Upper lobe of left lung (tissue), 4 donors: Measurements from ENCODE around the gene SEC14L2.

ENCODE experiments used
- EP300 ChIP-seq, 4 donors: sonication (generic); formaldehyde crosslinking; IDR thresholded peaks; one replicate each; pipeline ENCODE4 v1.5.1; 2017; ENCODE audit warnings: antibody characterized with exemption in 4 of 4, control low read depth in 2 of 4
- TF ChIP-seq, protein P1 (sequence below), 6 experiments: fragments of 450-650 bp in 4 of 6; fragments of 200-600 bp in 2 of 6; sonication (generic) in 2 of 6; IDR thresholded peaks; one replicate each; pipeline ENCODE4 v1.5.1; 2016 to 2019; ENCODE audit warnings: antibody characterized with exemption in 6 of 6

DNA sequence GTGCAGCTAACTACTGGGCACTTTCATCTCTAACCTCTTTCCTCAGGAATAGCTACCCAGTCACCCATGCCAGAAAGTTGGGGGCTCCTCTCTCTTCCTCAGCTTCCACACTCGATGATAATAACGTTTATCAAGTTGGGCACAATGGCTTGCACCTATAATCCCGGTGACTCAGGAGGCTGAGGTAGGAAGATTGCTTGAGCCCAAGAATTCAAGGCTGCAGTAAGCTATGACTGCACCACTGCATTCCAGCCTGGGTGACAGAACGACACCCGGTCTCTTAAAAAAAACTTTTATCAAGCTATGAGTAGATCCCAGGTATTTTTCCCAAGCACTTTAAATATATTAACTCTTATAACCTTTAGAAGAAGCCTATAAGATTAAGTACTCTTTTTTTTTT is 42.2 kb upstream of the SEC14L2 start:
- TF ChIP-seq, protein P1, sequence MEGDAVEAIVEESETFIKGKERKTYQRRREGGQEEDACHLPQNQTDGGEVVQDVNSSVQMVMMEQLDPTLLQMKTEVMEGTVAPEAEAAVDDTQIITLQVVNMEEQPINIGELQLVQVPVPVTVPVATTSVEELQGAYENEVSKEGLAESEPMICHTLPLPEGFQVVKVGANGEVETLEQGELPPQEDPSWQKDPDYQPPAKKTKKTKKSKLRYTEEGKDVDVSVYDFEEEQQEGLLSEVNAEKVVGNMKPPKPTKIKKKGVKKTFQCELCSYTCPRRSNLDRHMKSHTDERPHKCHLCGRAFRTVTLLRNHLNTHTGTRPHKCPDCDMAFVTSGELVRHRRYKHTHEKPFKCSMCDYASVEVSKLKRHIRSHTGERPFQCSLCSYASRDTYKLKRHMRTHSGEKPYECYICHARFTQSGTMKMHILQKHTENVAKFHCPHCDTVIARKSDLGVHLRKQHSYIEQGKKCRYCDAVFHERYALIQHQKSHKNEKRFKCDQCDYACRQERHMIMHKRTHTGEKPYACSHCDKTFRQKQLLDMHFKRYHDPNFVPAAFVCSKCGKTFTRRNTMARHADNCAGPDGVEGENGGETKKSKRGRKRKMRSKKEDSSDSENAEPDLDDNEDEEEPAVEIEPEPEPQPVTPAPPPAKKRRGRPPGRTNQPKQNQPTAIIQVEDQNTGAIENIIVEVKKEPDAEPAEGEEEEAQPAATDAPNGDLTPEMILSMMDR (IDR thresholded peaks at IDR 0.05), result no peak
- TF ChIP-seq EP300 (IDR thresholded peaks at IDR 0.05), result no peak
